HG02973 (cell line): ENCODE data around the gene PSME2.

Source experiments
- ATAC-seq: cut with Tn5 transposase; IDR thresholded peaks from one replicate; pipeline ENCODE4 v1.9.1; 2021; ENCODE audit warnings: moderate library complexity; ENCODE audit not compliant: unreplicated experiment

The PSME2 gene

DNA sequence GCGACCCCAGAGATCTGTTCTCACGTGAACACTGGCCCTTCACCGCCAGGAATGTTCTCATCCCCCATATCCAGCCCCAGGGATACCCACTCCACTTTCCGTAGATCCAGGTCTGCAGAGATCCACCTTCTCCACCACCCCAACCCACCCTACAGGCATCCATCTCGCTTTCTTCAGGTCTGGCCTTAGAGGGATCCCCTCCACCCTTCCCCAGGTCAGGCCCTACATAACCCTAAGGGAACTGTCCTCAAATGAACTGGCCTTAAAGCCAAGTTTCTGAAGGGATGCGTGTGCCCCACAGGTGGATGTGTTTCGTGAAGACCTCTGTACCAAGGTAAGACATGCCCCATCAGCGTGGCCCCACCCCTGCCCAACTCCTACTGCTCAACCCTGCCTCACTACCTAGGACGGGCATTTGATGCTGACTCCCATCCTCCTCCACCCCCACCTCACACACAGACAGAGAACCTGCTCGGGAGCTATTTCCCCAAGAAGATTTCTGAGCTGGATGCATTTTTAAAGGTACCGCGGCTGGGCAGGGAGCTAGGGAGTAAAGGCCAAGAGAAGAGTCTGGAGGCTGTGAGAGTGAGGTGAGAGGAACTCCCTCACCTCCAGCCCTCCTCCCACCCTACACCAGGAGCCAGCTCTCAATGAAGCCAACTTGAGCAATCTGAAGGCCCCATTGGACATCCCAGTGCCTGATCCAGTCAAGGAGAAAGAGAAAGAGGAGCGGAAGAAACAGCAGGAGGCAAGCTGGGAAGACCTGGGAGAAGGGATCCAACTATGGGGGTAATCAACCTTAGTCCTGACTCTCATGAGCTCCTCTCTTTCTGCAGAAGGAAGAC lies 9.5 kb downstream of the PSME2 start:
- ATAC-seq, result no peak

DNA sequence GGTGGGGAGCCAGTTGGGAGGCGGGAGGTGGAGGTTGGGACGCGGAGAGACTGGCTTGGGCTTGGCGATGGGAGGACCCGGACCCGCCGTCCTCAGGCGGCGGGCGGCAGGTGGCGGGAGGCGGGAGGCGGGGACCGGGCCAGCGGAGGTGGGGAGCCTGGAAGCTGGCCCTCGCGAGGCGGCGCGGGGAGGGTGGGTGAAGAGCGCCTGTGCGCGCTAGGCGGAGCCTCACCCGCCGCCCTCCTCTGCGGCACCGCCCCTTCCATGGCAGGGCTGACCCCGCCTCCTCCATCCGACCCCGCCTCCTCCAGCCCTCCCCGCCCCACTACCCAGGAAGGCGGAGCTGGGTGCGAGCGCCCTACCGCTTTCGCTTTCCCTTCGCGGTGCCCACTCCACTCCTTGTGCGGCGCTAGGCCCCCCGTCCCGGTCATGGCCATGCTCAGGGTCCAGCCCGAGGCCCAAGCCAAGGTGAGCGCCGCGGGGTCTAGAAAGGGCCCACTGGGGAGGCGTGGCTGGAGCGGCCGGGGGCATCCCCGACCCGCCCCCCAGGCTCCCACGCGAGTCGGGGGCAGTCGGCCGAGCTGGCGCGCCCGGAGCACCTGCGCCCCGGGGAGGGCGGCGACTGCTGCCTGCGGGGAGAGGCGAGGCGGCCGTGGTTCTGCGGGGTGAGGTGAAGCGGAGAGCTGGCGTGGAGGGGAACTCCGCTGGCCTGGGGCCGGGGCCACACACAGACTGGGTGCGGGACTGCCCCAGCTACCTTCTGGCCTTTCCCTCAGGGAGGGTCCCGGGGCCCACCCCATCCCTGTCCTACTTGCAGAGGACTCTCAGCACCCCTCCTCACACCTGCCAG lies 10.4 kb downstream of the PSME2 start, which contains the start of gene PSME1:
PSME1 (plus strand) TSS at position 361 of the 850 bp plus-strand sequence; CDS start at position 430, 69 bp downstream.
- ATAC-seq, result peak; percentile 86

DNA sequence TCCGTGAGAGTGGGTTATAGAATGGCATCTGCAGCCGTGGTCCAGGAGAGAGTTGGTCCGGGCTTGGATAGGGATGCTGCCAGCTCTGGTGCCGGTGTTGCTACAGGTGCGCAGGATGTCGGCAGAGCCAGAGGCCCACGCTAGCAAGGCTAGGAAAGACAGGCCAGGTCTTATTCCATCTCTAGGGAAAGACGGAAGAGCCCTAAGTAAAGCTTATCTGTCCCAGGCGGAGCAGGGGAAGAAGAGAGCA lies 10.9 kb downstream of the PSME2 start:
- ATAC-seq, result peak; percentile 7

DNA sequence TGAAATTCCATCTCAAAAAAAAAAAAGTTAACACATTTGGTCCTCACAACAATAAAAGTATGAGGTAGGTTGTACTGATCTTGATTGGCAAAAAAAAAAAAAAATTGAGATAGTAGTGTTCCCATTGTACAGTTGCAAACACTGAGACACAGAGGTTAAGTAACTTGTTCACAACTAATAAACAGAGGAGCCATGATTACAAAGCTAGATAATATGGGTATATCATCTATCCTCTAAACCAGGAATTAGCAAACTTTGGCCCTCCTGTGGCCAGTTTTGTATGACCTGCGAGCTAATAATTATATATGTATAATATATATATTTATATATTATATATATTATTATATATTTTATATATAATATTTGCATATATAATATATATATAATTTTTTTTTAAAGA lies 12.7 kb downstream of the PSME2 start:
- ATAC-seq, result no peak

DNA sequence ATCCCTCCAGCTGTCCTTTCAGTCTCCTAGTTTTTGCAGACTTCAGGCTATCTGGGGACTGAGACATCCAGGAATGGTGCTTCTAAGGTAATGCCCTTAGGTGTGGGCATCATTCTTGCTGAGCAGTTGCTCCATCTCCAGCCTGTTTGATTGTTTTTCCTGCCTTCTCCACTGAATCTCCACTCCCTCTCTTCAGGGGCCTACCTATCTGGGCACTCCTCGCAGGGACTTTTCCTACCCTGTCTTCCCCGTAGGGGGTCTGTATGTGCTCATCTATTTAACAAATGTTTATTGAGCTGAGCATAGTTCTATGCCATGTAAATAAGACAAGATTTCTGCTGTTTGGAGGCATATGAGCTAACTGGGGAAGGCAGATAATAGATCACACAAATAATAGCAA lies 13.4 kb downstream of the PSME2 start:
- ATAC-seq, result no peak

DNA sequence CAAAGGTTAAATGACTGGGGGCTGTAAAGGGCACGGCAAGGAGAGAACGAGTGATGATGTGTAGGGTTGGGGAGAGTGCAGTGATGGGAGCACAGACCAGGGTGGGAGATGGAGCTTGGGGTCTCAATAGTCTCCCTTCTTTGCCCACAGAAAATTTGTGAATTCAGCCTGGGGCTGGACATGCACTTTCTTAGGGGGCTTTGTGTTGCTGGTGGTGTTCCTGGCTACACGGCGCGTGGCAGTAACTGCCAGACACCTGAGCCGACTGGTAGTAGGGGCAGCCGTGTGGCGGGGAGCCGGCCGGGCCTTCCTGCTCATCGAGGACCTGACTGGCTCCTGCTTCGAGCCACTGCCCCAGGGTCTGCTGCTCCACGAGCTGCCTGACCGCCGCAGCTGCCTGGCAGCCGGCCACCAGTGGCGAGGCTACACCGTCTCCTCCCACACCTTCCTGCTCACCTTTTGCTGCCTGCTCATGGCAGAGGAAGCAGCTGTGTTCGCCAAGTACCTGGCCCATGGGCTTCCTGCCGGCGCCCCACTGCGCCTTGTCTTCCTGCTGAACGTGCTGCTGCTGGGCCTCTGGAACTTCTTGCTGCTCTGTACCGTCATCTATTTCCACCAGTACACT lies 14.2 kb downstream of the PSME2 start:
- no peak for ATAC-seq

DNA sequence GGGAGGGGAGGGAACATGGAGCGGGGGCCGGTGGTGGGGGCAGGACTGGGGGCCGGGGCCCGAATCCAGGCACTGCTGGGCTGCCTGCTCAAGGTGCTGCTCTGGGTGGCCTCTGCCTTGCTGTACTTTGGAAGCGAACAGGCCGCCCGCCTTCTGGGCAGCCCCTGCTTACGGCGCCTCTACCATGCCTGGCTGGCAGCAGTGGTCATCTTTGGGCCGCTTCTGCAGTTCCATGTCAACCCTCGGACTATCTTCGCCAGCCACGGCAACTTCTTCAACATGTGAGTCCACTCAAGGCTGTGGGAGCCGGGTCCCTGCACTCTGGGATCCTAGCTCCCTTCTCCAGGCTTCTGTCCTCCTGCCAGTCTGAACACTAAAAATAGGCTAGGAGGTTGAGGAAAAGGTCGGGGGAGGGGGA lies 14.9 kb downstream of the PSME2 start:
- ATAC-seq, result no peak

DNA sequence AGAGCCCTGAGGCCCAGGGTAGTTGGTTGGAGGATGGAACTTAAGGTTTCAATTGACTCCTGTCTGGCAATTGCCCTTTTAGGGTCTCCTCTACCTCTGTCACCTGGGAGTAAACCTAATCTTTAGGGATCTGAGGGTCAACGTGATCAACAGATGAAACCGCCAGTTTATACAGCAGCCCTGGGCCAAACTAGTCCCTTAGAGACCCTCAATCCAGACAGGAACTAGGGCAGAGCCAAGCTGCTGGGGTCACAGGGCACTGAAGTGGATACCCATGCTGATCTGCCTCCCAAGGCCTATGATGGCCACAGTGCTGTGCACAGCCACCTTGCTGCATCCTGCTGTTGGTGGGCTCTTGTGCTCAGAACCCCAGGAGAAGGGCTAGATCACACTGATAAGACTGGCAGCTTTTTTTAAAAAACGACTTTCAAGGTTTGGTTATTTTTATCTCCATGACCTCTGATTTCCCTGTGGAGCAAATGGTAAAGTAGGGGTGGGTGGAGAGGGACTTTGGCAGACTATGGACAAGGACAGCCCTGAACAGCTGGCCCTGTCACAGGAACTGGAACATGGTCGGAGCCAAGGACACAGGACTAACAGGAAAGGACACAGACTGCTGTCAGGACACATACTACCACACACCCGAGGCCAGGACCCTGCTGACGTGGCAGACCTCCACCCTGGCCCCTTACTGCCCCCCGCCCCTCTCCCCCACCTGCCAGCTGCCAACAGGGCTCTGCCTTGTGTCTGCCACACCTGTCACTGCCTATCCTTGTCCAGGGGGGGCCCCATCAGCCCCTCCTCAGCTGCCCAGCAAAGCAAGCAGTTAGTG lies 15.5 kb downstream of the PSME2 start:
- ATAC-seq, result no peak

DNA sequence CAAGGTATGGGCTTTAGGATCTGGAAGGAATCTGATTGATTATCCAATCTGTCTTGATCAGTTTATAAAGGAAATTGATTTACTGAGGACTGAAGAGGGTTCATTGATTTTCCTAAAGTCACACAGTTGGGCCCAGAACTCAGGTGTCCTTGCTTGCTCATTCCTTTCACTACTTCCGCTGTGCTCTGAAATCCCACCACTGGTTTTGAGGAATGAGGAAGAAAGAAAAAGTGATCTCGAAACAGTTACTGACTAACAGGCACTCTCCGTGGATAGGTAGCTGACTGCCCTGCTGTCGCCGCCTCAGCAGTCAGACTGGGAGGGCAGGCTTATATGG lies 16.1 kb downstream of the PSME2 start, which contains the start of gene FITM1:
FITM1 (plus strand) TSS at position 280 of the 337 bp plus-strand sequence. CDS start 905 bp downstream, outside the sequence.
- ATAC-seq, result no peak

DNA sequence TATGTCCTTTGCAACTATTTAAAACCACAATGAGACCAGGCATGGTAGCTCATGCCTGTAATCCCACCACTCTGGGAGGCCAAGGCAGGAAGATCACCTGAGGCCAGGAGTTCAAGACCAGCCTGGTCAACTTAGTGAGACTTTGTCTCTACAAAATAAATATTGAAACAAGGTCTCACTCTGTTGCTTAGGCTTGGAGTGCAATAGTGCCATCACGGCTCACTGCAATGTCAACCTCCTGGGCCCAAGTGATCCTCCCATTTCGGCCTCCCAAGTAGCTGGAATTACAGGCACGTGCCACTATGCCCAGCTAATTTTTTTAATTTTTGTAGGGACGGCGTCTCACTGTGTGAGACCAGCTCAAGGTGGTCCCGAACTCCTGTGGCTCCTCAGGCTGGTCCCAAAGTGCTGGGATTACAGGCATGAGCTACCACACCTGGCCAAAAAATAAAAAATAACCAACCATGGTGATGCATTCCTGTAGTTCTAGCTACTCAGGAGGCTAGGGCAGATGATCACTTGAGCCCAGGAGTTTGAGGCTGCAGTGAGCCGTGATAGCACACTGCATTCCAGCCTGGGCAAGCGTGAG lies 16.9 kb downstream of the PSME2 start:
- no peak for ATAC-seq

DNA sequence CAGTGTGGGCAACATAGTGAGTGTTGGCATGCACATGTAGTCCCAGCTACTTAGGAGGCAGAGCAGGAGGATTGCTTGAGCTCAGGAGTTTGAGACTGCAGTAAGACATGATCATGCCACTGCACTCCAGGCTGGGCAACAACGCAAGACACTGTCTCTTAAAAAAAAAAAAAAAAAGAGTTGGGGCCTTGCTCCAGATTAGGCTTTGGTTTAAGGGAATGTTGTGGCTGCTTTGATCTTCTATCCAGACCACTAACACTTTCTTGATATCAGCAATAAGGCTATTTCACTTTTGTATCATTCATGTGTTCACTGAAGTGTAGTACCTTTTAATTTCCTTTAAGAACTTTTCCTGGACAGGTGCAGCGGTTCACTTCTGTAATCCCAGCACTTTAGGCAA lies 18.7 kb downstream of the PSME2 start:
- no peak for ATAC-seq

DNA sequence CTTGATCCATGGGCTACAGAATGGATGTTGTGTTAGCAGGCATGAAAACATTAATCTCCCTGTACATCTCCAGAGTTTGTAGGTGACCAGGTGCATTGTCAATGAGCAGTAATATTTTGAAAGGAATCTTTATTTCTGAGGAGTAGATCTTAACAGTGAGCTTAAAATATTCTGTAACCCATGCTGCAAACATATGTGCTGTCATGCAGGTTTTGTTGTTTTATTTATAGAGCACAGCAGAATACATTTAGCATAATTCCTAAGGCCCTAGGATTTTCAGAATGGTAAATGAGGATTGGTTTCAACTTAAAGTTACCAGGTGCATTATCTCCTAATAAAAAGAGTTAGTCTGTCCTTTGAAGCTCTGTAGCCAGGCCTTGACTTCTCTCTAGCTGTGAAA lies 19.5 kb downstream of the PSME2 start:
- no peak for ATAC-seq

DNA sequence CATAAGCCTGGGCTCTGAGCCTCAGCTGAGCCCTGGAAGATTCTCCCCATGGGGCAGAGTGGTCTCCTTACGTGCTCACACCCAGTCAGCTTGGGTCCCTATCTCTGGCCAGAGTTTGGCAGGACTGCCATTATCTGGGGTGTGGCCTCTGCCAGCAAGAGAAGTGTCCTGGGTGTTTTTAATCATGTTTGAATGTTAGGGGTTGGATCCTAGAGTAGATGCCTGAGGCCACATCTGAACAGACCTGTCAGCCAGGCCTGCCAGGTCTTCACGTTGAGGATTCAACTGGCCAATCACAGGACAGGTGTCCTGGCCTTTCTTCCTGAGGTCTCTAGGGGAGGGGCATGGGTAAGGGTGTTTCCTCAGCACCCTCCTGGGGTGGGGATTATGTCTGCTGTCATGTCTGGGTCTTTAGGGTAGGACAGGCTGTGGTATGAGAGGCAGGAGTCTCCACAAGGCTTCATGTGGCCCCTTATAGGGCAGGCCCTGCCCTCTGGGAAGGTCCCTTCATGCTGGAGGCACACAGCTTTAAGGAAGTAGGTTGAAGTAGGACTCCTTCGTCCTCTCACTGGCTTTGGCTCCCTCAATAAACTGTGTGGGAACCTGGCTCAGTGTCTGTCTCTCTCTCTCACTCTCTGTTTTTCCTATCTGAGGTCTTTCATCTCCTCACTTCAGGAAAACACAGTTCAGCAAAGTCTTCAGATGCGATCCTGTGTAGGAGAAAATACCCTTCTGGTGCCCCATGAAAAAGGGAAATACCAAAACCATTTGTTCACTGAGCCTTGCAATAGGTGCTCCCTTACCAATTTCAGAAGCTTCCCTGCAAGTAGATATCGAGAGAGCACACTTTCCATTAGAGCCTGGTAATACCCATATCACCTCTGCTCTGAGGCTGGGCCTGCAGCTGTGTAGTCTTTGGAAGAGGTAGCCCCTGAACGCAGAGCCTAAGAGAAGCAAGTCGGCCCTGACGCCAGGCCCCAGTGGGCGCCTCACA lies 22.7 kb downstream of the PSME2 start:
- ATAC-seq, result peak; percentile 54

DNA sequence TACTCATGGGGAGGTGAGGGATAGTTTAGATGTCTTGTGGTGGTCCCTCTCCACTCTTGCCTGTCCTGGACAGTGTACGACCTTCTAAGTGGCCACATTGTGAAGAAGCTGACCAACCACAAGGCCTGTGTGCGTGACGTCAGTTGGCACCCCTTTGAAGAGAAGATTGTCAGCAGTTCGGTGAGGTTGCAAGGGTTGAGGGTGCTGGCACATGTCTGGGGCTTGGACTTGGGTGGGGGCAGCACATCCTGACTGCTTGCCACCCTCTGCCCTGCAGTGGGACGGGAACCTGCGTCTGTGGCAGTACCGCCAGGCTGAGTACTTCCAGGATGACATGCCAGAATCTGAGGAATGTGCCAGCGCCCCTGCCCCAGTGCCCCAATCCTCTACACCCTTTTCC lies 23.5 kb downstream of the PSME2 start:
- ATAC-seq, result no peak

DNA sequence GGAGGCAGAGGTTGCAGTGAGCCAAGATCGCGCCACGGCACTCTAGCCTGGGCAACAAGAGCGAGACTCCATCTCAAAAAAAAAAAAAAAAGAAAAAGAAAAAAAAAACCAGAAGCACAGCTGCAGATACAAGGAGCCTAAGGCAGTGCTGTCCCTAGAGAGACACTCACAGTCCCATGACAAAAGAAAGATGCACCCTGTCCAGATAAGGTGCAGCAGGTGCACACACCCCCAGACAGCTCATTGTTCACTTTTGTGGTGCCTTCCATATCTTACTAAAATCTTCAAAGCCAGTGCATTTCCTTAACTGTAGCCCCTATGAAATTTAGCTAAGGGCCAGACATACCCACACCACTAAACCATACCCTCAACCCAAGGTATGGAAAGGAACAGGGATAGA lies 24.0 kb downstream of the PSME2 start:
- ATAC-seq, result no peak

DNA sequence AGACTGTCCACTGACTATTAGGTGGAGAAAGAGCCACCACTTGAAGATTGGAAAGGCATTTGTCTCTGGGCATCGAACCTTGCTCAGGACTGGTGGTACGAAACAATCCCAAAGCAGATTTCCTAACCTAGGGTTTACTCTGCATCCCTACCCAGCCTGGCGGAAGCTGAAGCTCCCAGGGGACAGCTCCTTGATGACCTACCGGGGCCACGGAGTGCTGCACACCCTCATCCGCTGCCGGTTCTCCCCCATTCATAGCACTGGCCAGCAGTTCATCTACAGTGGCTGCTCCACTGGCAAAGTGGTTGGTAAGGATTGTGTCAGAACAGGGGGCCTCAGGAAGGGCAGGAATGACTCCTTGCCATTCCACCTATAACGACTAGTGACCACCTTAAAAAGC lies 25.2 kb downstream of the PSME2 start:
- no peak for ATAC-seq

DNA sequence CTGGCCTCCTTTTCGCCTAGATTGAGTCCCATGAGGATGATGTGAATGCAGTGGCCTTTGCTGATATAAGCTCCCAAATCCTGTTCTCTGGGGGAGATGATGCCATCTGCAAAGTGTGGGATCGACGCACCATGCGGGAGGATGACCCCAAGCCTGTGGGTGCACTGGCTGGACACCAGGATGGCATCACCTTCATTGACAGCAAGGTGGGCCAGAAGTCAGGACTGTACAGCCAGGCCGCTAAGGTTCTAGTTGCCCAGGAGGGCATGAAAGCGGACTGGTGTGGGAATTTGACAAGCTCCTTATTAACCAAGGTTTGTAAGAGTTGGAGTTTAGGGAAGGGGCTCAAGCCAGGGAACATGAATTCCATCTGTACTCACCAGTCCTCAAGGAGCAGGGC lies 26.7 kb downstream of the PSME2 start:
- no peak for ATAC-seq

DNA sequence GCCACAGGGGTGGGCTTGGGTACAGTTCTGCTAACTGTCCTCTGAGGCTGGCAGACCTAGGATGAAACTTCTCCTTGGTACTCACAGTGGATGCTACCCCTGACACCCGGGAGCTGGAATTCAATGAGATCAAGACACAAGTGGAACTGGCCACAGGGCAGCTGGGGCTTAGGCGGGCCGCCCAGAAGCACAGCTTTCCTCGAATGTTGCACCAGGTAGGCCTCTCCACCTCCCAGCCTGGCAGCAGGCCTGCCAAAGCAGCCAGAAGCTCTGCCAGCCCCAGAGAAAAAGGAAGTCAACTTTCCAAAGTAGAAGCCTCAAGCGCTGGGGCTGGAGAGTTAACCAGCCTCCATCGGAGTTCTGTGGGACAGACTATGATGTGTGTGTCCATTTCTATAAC lies 29.2 kb downstream of the PSME2 start:
- ATAC-seq, result no peak

DNA sequence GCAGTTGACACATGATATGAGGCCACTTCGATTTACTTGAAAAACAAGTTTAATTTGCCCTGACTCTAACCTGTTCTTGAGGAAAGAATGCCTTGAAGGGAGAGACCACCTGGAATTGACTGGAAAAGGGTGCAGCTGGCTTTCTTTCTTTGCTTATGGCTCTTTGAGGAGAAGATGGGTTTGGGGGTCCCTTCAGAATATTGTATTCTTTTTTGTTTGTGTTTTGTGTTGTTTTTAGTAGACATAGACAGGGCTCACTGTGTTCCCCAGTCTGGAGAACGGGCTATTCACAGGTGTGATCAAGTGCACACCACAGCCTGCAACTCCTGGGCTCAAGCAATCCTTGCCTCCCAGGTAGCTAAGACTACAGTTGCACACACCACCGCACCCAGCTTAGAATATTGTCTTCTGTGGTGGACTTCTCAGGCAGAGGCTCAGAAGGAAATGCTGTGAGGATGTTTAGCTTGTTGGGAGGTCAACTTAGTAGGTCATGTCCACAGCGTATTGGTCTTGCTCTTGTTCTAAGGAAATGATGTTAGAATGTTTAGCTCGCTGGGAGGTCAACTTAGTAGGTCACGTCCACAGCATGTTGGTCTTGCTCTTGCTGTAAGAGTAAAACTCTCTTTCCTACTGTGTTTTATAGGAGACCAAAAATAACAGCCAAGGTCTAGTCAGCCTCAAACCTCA lies 30.1 kb downstream of the PSME2 start:
- no peak for ATAC-seq
